Suppressor macrophage (primary cell): Measurements from ENCODE around the gene RNF150.
"Not testable (repeated sequence)": the region's sequence is repeated elsewhere in the genome, so short reads cannot be mapped to it uniquely, and the experiment has no call there.

Experiments
- DNase-seq, 4 experiments: peaks; one replicate each; pipeline ENCODE4 v3.0.0-alpha.2; 2020 to 2022

Gene RNF150

GRCh38 chr4:140858897-140859296, 274.4 kb downstream of the RNF150 start:
- no peak for DNase-seq

GRCh38 chr4:140857111-140857510, 276.2 kb downstream of the RNF150 start:
- peak in 2 of 4 experiments; percentile 43 to 46 for DNase-seq

- DNase-seq: no peak
Measured at GRCh38 chr4:140856621-140857062, 276.6 kb downstream of the RNF150 start.

GRCh38 chr4:140854168-140854567, 279.1 kb downstream of the RNF150 start:
- no peak for DNase-seq

GRCh38 chr4:140851804-140852203, 281.5 kb downstream of the RNF150 start:
- no peak for DNase-seq

- peak; percentile 81 to 89 (median 82) for DNase-seq
Measured at GRCh38 chr4:140851032-140851636, 282.1 kb downstream of the RNF150 start.

- DNase-seq: no peak
Measured at GRCh38 chr4:140849526-140849925, 283.7 kb downstream of the RNF150 start.

GRCh38 chr4:140846736-140847135, 286.5 kb downstream of the RNF150 start:
- DNase-seq: no peak

GRCh38 chr4:140844061-140844460, 289.2 kb downstream of the RNF150 start:
- no peak for DNase-seq

GRCh38 chr4:140841186-140841585, 292.1 kb downstream of the RNF150 start:
- DNase-seq: no peak

GRCh38 chr4:140839888-140840790, 293.1 kb downstream of the RNF150 start:
- DNase-seq: no peak

GRCh38 chr4:140839406-140839805, 293.9 kb downstream of the RNF150 start:
- DNase-seq: no peak

- DNase-seq: peak; percentile 17 to 62 (median 38)
Measured at GRCh38 chr4:140837736-140838135, 295.5 kb downstream of the RNF150 start.

- peak in 3 of 4 experiments; percentile 15 to 26 (median 15) for DNase-seq
Measured at GRCh38 chr4:140834839-140835495, 298.3 kb downstream of the RNF150 start.

- DNase-seq: no peak
Measured at GRCh38 chr4:140833280-140833679, 300.0 kb downstream of the RNF150 start.

- peak; percentile 13 to 33 (median 29) for DNase-seq
Measured at GRCh38 chr4:140829825-140830224, 303.4 kb downstream of the RNF150 start.

GRCh38 chr4:140826701-140827027, 306.6 kb downstream of the RNF150 start:
- no peak for DNase-seq

GRCh38 chr4:140820520-140820919, 312.7 kb downstream of the RNF150 start:
- DNase-seq: not testable (repeated sequence)

- DNase-seq: no peak
Measured at GRCh38 chr4:140819610-140820009, 313.7 kb downstream of the RNF150 start.

- no peak for DNase-seq
Measured at GRCh38 chr4:140818433-140818832, 314.8 kb downstream of the RNF150 start.

GRCh38 chr4:140816806-140817510, 316.3 kb downstream of the RNF150 start:
- DNase-seq: no peak

GRCh38 chr4:140813804-140814203, 319.5 kb downstream of the RNF150 start:
- DNase-seq: no peak

GRCh38 chr4:140812916-140813315, 320.4 kb downstream of the RNF150 start:
- DNase-seq: no peak
